GM21737 (cell line): ENCODE data around the gene GSE1.

Experiments used
- ATAC-seq: cut with Tn5 transposase; IDR thresholded peaks from one replicate; pipeline ENCODE4 v1.9.1; 2021; ENCODE audit warnings: mild to moderate bottlenecking, moderate library complexity; ENCODE audit not compliant: unreplicated experiment

The GSE1 gene

DNA sequence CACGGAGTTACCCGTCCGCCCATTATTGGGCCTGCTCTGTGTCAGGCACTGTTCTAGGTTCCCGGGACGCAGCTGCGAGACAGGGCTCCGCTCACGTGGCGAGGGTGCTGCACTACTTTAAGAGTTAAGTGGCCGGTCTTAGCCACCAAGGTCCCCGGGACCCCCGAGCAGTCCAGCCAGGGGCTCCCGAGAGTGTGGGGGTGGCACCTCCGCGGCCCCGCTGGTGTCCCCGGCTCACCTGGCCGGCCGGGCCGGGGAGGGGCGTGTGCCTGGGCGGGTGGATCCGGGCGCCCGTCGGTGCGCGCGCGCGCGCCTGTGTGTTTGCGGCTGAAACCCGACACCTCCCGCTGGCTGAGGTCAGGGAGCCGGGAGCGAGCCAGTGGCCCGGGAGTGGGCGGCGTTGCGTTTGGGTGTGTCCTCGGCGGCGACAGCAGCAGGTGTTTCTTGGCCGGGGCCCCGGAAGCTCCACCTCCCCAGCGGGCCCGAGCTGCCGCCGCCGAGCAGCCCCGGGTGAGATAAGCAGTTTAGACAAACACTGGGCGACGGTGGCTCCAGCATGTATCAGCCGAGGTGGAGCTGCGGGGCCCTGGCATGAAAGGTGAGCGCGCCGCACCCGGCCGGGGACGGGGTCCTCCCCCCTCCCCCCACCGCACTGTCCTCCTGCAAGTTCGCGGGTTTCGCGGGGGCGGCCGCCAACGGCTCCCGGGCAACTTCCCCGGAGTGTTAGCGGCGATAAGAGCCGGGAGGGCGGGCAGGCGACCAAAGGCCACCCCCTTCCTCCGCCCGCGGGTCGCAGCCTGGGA lies at the start of gene GSE1:
Gene GSE1 (plus strand): TSS at position 522 of the 803 bp plus-strand sequence. CDS start 70 bp downstream, at position 592.
- peak; percentile 32 for ATAC-seq

DNA sequence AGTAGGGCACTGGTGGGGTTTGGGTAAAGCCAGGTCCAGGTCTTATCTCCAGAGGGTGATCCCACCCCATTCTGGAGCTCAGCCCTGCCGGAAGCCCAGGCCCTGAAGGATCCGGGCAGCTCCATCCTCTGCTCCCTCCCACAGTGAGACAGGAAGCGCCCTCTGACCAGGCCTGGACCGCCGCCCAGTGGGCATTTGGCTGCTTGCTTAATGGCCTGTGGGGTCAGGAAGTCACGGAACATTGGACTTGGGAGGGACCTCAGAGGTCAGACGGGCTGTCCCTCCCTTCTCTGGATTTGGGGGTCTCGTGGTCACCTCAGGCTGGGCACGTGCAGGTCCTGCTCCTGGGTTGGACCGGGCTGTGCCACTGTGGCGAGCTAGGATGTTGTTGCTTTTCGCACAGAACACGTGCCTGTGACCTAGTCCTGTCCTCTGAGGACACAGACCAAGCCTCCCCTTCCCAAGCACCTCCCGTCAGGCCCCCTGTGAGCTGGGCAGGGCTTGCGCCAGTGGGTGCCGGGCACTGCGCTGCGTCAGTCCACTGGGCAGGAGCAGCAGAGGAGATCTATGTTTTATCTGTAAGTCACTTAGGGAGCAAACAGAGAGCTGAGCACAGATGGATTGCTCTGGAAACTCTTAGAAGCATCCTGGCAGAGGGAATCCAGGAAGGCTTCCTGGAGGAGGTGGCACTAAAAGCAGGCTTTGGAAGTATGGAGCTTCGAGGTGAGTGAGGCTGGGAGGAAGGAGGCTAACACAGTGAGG lies 49.4 kb upstream of the GSE1 start:
- no peak for ATAC-seq

DNA sequence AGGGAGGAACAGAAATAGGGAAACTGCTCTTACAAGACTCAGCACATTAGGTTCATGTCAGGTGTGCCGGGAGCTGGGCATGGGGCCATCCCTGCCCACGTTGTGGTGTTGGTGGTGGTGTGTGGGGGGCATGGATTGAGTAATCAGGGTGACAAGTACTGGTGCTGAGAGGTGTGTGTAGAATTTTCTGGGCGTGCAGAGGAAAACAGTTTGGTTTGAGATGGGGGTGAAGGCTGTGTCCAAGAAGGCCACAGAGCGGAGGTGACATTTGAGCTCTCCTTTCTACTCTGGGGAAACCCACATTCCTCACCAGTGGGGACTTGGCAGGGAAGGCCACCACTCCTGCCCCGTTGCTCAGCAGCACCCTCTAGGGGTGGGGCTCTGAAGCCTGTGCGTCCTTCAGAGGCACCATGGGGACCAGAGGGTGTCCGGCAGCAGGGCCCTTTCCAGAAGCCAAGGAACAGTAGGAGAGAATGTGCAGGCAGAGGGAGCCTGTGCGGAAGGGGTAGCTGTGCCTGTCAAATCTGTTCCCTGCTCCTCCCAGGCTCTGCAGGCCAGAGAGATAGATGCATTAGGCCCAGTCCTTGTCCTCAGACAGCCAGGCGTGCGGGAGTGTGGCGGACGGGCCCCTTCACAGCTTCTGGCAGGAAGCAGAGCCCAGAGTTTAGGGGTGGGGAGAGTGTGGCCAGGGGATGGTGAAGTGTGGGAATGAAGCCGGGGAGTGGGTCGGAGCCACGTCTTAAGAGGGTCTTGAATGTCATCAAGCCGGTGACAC lies 48.7 kb upstream of the GSE1 start:
- ATAC-seq, result no peak

DNA sequence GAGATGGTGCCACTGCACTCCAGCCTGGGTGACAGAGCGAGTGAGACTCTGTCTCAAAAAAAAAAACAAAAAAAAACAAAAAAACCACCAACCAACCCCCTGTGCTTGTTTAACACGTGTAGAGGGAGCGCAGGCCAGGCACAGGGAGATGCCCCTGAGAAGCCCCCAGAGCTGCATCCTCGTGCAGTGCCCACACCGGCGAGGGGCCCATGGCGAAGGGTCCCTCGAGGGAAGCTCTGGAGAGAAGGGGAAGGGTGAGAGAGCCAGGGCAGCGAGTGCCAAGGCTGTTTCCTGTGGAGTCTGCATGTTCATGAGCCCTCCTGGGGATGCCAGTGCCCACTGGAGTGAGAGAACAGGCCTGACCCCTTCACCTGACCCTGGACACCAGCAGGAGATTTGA lies 47.8 kb upstream of the GSE1 start:
- no peak for ATAC-seq

DNA sequence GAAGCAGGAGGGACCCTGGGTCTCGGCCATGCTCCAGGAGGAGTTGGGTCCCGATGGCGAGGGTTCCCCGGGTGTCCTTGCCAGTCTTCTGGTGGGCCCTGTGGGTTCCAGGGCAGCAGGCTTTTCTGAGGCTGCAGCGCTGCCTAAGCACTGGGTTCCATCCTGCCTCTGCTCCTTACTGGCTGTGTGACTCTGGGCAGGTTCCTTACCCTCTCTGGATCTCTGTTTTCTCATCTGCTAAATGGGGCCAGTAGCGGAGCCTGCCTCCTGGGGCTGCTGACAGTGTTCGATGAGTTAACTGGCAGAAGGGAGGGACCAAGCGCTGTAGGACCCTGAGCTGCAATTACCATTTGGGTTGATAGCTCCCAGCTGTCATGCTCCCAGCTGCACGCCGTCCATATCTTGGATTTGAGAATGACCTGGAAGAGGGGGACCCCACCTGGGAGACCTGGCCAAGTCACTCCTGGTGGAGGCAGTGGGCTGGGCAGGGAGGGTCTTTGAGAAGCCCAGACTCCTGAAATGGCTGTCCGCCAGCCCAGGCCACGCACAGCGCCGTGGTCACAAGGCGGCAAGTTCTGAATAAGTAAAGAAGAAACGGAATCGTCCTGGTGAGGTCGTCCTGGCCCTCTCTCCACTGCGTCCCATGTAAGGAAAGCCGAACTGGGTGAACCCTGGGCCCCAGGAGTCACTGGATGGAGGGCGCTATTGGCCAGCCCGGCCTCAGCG lies 47.2 kb upstream of the GSE1 start:
- ATAC-seq, result no peak

DNA sequence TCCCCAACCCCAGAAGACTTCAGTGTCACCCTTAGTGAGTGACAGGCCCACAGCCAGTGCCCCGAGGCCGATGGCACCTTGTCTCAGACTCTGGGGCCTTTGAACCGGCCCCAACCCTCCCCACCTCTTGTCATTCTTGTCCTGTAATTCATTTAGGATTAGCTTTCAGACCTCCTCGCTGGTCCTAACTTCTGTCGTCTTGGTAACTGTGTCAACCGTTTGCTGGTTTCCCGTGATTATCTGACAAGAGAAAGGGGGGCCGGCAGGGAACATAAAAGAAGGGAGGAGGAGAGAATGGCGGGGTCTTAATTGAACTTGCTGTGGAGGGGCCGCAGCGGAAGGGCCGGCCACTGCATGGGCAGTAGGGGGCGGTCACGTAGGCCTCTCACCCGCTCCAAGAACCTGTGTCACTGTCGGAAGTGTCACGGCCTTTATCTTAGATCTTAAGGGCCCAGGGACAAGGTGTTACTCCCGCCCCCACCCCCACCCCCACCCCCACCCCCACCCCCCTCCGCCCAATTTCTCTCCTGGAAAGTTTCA lies 46.5 kb upstream of the GSE1 start:
- no peak for ATAC-seq

DNA sequence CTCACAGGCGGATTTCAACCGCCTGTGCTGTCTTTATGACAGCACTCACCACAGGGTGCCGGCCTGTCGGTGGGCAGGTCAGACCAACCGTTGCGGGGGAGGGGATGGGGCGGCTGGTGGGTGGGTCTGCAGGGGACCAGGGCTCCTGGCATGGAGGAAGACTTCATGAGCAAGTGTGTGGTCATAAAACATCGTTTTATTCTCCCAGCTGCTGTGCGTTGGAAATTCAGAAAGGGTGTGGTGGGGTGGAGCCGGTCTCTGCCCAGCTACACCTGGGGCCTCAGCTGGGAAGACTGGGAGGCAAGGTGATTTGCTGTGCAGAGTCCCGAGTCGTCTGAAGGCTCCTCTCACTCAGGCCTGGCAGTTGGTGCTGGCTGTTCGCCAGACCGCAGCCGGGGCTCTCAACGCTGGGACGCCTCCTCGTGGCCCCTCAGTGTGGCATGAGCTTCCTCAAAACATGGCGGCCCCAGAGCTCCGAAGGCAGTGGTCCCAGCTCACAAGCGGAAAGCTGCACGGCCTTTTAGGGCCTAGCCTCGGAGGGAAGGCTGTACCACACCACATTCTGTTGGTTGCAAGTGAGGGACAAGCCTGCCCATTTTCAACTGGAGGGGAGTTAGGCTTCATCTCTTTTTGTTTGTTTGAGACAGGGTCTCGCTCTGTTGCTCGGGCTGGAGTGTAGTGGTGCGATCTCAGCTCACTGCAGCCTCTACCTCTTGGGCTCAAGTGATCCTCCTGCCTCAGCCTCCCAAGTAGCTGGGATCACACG lies 45.8 kb upstream of the GSE1 start:
- no peak for ATAC-seq

DNA sequence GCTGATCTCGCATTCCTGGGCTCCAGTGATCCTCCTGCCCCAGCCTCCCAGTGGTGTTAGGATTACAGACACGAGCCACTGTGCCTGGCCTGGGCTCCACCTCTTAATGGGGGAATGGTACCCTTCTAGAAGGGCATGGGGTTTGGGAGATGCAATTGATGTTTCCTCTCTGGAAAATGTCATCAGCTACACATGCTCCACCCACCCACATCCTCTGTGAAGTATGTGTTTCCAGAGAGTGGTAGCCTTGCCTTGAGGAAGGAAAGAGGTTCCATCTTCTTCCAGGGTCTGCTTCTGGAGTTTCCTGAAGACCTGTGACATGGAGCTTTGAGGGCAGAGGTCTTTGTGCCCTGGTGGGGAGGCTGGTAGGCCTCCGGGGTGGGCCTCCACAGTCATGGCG lies 45.2 kb upstream of the GSE1 start:
- ATAC-seq, result no peak

DNA sequence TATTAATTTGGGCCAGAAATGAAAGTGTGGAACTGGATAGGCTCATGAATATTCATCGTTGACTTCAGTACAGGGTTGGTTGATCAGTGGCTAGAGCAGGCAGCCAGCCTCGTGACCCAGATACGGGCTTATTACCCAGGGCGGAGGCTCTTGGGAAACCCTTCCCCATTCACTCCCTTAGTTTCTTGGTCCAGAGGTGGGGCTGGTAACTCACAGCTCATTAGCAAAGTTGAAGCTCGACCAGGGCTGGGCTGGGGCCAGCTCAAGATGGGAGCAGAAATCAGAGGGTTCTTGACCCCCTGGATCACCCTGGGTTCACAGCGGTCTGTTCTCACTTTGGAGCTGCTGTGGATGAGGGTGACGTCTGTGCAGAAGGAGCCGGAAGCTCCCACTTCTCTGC lies 44.6 kb upstream of the GSE1 start:
- ATAC-seq, result no peak

DNA sequence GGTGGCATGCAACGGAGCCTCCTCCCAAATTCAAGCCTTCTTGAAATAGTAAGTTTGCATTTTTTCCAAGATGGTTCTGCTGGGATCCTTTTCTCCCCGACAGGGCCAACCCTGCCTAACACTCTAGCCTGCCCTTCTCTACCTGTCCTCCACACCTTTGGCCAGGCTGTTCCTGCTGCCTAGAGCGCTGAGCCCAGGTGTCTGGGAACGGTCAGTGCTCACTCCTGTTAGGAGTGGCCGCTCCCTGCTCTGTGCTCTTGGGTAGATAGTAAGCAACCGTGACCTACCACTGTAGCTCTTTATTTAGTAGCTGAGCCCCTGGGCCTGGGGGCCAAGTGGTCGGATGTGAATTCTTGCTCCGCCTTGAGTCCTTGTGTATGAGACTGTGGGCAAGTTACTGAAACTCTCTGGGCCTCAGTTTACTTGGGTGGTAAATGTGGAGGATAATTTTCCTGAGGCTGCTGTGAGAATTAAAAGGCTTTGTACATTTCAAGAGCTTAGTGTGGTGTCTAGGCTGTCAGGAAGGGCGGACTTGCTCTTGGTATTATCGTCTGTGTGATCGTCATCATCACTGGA lies 44.0 kb upstream of the GSE1 start:
- ATAC-seq, result no peak

DNA sequence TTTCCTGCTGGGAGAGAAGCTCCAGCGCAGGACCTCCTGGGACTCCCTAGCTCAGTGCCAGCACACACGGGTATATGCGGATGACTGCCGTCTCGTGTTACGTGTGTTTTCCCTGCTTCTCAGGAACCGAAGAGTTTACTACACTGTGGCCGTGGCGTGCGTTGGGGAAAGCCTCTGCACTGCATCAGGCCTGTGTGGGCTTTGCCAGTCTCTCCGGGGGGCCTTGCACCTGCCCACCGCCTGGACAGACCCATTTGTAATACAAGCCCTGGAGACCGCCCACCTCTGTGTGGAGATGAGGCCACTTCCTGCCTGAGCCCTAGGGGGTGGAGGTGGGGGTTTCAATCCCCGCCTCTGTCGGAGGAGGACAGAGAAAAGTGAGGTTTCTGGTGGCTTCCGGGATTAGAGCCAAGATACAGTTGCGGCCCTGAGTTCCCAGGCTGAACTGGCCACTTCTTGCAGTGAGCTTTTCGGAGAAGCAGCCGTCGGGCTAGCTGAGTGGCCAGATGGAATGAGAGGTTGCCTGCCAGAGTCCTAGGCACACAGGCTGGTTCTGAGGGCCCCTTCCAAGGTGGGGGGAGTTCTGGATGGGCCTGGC lies 43.4 kb upstream of the GSE1 start:
- ATAC-seq, result peak; percentile 50

DNA sequence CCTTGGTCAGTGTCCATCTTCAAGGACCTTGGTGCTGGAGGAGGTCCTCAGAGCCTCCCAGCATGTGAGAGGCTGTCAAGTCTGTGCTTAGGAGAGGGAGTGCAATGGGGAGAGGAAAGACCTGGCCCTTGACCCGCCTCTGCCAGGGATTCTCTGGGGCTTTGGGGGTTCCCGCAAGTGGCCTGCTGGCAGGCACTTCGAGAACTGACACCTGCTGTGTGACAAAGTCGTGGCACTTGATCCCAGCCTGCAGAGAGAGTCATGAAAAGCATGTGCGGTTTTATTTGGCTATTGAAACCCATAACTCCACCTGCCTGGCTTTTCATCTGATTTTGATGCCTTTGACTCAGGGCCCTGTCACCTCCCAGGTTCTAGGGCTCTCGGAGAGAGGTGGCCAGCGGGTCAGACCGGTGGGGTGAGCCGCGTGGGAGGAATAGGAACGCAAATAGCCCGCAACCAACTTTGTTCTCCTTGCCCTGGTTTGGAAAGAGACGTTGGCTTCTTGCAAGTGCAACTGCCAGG lies 42.8 kb upstream of the GSE1 start:
- peak; percentile 16 for ATAC-seq

DNA sequence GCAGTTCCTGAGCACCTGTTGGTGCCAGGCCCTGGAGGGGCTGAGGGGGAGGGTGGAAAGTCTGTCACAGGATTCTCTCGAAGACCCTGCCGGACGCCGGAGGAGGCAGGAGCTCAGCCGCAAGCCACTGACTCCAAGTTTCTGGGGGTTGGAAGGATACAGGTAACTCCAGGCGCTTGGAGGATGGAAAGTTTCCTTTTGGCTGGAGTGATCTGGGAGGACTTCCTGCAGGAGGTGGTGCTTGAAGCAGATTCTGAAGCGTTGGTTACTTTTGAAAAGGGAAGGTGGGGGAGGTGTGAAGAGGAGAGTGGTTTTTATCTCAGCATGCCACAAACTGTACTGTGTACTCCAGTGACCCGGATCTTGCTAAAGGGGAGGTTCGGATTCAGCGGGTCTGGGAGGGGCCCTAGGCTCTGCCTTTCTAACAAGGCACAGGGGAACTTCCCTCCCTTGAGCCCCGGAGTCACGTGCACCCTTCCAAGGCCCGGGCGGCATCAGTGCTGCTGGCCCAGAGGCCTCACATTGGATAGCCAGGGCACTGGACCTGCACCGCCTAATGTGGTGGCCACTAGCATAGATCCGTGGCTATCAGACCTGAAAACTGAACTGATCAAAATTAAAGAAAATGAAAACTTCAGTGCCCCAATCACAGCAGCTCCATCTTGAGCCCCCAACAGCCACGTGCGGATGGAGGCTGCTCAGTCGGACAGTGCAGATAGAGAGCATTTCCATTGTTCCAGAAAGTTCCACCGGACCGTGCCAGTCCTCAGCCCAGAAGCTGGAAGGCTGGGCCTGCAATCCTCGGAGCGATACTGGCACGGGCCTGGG lies 42.2 kb upstream of the GSE1 start:
- peak; percentile 30 for ATAC-seq

DNA sequence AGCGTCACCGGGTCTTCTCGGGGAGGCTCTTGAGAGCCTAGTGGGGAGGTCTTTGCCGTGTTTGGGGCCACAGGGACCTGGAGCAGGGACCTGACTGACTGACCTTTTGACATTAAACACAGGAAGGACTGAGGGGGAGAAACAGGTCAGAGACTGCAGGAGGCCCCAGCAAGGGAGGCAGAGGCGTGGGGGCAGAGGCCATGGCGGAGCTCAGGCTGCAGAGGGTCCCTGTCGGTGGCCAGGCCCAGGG lies 41.6 kb upstream of the GSE1 start:
- no peak for ATAC-seq

DNA sequence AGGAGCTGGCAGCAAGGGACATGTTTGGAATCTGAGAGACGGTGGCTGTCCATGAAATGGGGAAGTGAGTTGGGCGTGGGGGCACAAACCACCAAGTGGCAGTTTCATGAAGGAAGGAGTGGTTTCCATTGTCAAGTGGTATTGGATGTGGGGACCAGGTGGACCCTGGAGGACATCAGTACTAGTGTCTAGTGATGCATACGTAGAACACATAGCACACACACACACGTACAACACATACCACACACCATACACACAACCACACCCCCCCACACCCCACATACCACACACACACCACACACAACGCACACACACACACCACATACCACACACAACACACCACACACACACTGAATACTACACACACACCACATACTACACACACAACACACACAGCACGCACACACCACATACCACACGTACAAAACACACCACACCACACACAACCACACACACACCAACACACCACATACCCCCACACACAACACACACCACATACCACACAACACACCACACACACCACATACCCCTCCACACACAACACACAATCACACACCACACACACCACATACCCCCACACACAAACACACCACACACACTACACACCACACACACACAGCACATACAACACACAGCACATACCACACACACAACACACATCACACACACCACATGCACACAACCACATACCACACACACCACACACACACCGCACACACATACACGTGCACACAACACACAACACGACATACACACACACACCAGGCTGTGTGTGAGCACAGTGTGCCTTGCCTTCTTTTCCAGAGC lies 41.1 kb upstream of the GSE1 start:
- no peak for ATAC-seq

DNA sequence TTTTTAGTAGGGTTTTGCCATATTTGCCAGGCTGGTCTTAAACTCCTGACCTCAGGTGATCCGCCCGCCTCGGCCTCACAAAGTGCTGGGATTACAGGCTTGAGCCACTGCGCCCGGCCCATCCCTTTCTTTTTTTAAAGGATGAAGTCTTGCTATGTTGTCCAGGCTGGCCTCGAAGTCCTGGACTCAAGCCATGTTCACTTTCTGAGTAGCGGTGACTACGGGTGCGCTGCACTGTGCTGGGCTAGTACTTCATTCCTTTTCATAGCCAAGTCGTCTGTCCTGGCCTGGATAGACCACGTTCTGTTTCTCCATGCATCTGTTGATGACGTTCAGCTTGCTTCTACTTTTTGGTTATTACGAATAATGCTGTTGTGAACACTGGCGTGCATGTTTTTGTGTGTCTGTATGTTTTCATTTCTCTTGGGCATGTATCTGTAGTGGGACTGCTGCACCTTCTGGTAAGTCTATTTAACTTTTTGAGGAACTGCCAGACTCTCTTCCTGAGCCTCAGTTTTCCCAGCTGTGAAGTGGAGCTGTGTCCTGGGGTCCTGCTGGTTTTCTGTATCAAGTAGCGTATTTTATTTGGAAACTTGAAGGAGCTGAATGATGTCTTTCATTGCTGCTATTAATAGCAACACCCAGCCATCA lies 40.0 kb upstream of the GSE1 start:
- ATAC-seq, result no peak
